ENCODE measurements around the gene TMEM123. TPM values are rescaled to one million over a fixed set of nuclear protein-coding genes. Genes with fewer than 3 reads are reported as not detected.
"Not testable (repeated sequence)": the region's sequence is repeated elsewhere in the genome, so short reads cannot be mapped to it uniquely, and the experiment has no call there.

Gene TMEM123
- polyA plus RNA-seq, 4 donors: 5.1 to 130 (median 37.9) TPM

- FAIRE-seq (no peak), DNase-seq (no peak)
- Histone ChIP-seq H3K27ac (ENCODE audit: low read depth in 1 of 3, low read length in 2 of 3) (no peak overlapping the region), H3K9me3 (ENCODE audit: control insufficient read depth in 2 of 2, insufficient read depth in 1 of 2, low read depth in 1 of 2, low read length in 1 of 2) (no peaks in the 10 kb centered on the region), H3K4me1 (ENCODE audit: control insufficient read depth in 3 of 3, insufficient read depth in 2 of 3, low read depth in 1 of 3, low read length in 2 of 3) (peaks cover 0 to 21% (median 0%) of the 10 kb centered on the region in 3 donors), H3K27me3 (ENCODE audit: control insufficient read depth in 3 of 3, insufficient read depth in 3 of 3, low read length in 3 of 3) (no peaks in the 10 kb centered on the region), H3K4me3 (ENCODE audit: low read depth in 1 of 3, low read length in 3 of 3) (no peak overlapping the region), H3K36me3 (ENCODE audit: control insufficient read depth in 3 of 3, insufficient read depth in 2 of 3, low read depth in 1 of 3, low read length in 3 of 3) (peaks cover 0 to 14% (median 13%) of the 10 kb centered on the region in 3 donors)
- 89 to 96% (median 91%) methylated on average over 3 of the region's 3 CpGs for WGBS, 3 donors
These were observed 70.2 kb downstream of the TMEM123 start for GRCh38 chr11:102382384-102382783.

GRCh38 chr11:102378818-102379217, 73.7 kb downstream of the TMEM123 start:
- Histone ChIP-seq H3K36me3 (ENCODE audit: control insufficient read depth in 3 of 3, insufficient read depth in 2 of 3, low read depth in 1 of 3, low read length in 3 of 3) (peaks cover 0 to 14% (median 14%) of the 10 kb centered on the region in 3 donors), H3K4me1 (ENCODE audit: control insufficient read depth in 3 of 3, insufficient read depth in 2 of 3, low read depth in 1 of 3, low read length in 2 of 3) (no peaks in the 10 kb centered on the region), H3K27me3 (ENCODE audit: control insufficient read depth in 3 of 3, insufficient read depth in 3 of 3, low read length in 3 of 3) (no peaks in the 10 kb centered on the region), H3K9me3 (ENCODE audit: control insufficient read depth in 2 of 2, insufficient read depth in 1 of 2, low read depth in 1 of 2, low read length in 1 of 2) (no peaks in the 10 kb centered on the region), H3K27ac (ENCODE audit: low read depth in 1 of 3, low read length in 2 of 3) (no peak overlapping the region), H3K4me3 (ENCODE audit: low read depth in 1 of 3, low read length in 3 of 3) (no peak overlapping the region)
- DNase-seq (no peak), FAIRE-seq (no peak)

- Histone ChIP-seq H3K27me3 (ENCODE audit: control insufficient read depth in 3 of 3, insufficient read depth in 3 of 3, low read length in 3 of 3) (no peaks in the 10 kb centered on the region), H3K4me3 (ENCODE audit: low read depth in 1 of 3, low read length in 3 of 3) (no peak overlapping the region), H3K36me3 (ENCODE audit: control insufficient read depth in 3 of 3, insufficient read depth in 2 of 3, low read depth in 1 of 3, low read length in 3 of 3) (peaks cover 0 to 14% (median 14%) of the 10 kb centered on the region in 3 donors), H3K4me1 (ENCODE audit: control insufficient read depth in 3 of 3, insufficient read depth in 2 of 3, low read depth in 1 of 3, low read length in 2 of 3) (no peaks in the 10 kb centered on the region), H3K9me3 (ENCODE audit: control insufficient read depth in 2 of 2, insufficient read depth in 1 of 2, low read depth in 1 of 2, low read length in 1 of 2) (no peaks in the 10 kb centered on the region), H3K27ac (ENCODE audit: low read depth in 1 of 3, low read length in 2 of 3) (no peak overlapping the region)
- 86 to 90% (median 88%) methylated on average over 2 of the region's 2 CpGs for WGBS, 3 donors
- DNase-seq (no peak), FAIRE-seq (no peak)
These were observed 74.7 kb downstream of the TMEM123 start for GRCh38 chr11:102377891-102378290.

GRCh38 chr11:102375720-102376399, 76.7 kb downstream of the TMEM123 start:
- H3K4me3 ChIP-seq (ENCODE audit: low read depth in 1 of 3, low read length in 3 of 3): no peak overlapping the region
- H3K9me3 ChIP-seq (ENCODE audit: control insufficient read depth in 2 of 2, insufficient read depth in 1 of 2, low read depth in 1 of 2, low read length in 1 of 2): no peaks in the 10 kb centered on the region
- H3K36me3 ChIP-seq (ENCODE audit: control insufficient read depth in 3 of 3, insufficient read depth in 2 of 3, low read depth in 1 of 3, low read length in 3 of 3): peaks cover 0 to 11% (median 10%) of the 10 kb centered on the region in 3 donors
- DNase-seq: no peak
- FAIRE-seq: no peak
- 84 to 90% (median 89%) methylated on average over 5 of the region's 5 CpGs for WGBS, 3 donors
- no peaks in the 10 kb centered on the region for H3K4me1 ChIP-seq (ENCODE audit: control insufficient read depth in 3 of 3, insufficient read depth in 2 of 3, low read depth in 1 of 3, low read length in 2 of 3)
- no peaks in the 10 kb centered on the region for H3K27me3 ChIP-seq (ENCODE audit: control insufficient read depth in 3 of 3, insufficient read depth in 3 of 3, low read length in 3 of 3)
- H3K27ac ChIP-seq (ENCODE audit: low read depth in 1 of 3, low read length in 2 of 3): no peak overlapping the region

- not testable (repeated sequence) for DNase-seq; H3K27ac ChIP-seq (ENCODE audit: low read depth in 1 of 3, low read length in 2 of 3); FAIRE-seq
These were observed 77.7 kb downstream of the TMEM123 start for GRCh38 chr11:102374633-102375424.

GRCh38 chr11:102368472-102368871, 84.1 kb downstream of the TMEM123 start:
- Histone ChIP-seq H3K4me3 (ENCODE audit: low read depth in 1 of 3, low read length in 3 of 3) (no peak overlapping the region), H3K4me1 (ENCODE audit: control insufficient read depth in 3 of 3, insufficient read depth in 2 of 3, low read depth in 1 of 3, low read length in 2 of 3) (no peaks in the 10 kb centered on the region), H3K27me3 (ENCODE audit: control insufficient read depth in 3 of 3, insufficient read depth in 3 of 3, low read length in 3 of 3) (no peaks in the 10 kb centered on the region), H3K27ac (ENCODE audit: low read depth in 1 of 3, low read length in 2 of 3) (no peak overlapping the region), H3K36me3 (ENCODE audit: control insufficient read depth in 3 of 3, insufficient read depth in 2 of 3, low read depth in 1 of 3, low read length in 3 of 3) (peaks cover 7 to 19% (median 12%) of the 10 kb centered on the region in 3 donors), H3K9me3 (ENCODE audit: control insufficient read depth in 2 of 2, insufficient read depth in 1 of 2, low read depth in 1 of 2, low read length in 1 of 2) (no peaks in the 10 kb centered on the region)
- WGBS, 3 donors: 84 to 88% (median 84%) methylated on average over 3 of the region's 3 CpGs
- no peak for FAIRE-seq
- no peak for DNase-seq

More at GRCh38 chr11:102374633-102375424, 77.7 kb downstream of the TMEM123 start:
- not testable (repeated sequence) for H3K4me1 ChIP-seq (ENCODE audit: control insufficient read depth in 3 of 3, insufficient read depth in 2 of 3, low read depth in 1 of 3, low read length in 2 of 3); H3K27me3 ChIP-seq (ENCODE audit: control insufficient read depth in 3 of 3, insufficient read depth in 3 of 3, low read length in 3 of 3); H3K4me3 ChIP-seq (ENCODE audit: low read depth in 1 of 3, low read length in 3 of 3); H3K9me3 ChIP-seq (ENCODE audit: control insufficient read depth in 2 of 2, insufficient read depth in 1 of 2, low read depth in 1 of 2, low read length in 1 of 2); H3K36me3 ChIP-seq (ENCODE audit: control insufficient read depth in 3 of 3, insufficient read depth in 2 of 3, low read depth in 1 of 3, low read length in 3 of 3)
- 77 to 90% (median 82%) methylated on average over 28 to 31 of the region's 31 CpGs for WGBS, 3 donors

- WGBS, 3 donors: 43 to 62% (median 49%) methylated on average over 6 of the region's 6 CpGs
- Histone ChIP-seq H3K9me3 (ENCODE audit: control insufficient read depth in 2 of 2, insufficient read depth in 1 of 2, low read depth in 1 of 2, low read length in 1 of 2) (no peaks in the 10 kb centered on the region), H3K4me3 (ENCODE audit: low read depth in 1 of 3, low read length in 3 of 3) (no peak overlapping the region), H3K27me3 (ENCODE audit: control insufficient read depth in 3 of 3, insufficient read depth in 3 of 3, low read length in 3 of 3) (no peaks in the 10 kb centered on the region), H3K36me3 (ENCODE audit: control insufficient read depth in 3 of 3, insufficient read depth in 2 of 3, low read depth in 1 of 3, low read length in 3 of 3) (peaks cover 7 to 19% (median 12%) of the 10 kb centered on the region in 3 donors), H3K4me1 (ENCODE audit: control insufficient read depth in 3 of 3, insufficient read depth in 2 of 3, low read depth in 1 of 3, low read length in 2 of 3) (no peaks in the 10 kb centered on the region), H3K27ac (ENCODE audit: low read depth in 1 of 3, low read length in 2 of 3) (no peak overlapping the region)
- FAIRE-seq (no peak), DNase-seq (no peak)
These were observed 85.2 kb downstream of the TMEM123 start for GRCh38 chr11:102367364-102367763.

- Histone ChIP-seq H3K27me3 (ENCODE audit: control insufficient read depth in 3 of 3, insufficient read depth in 3 of 3, low read length in 3 of 3) (no peaks in the 10 kb centered on the region), H3K36me3 (ENCODE audit: control insufficient read depth in 3 of 3, insufficient read depth in 2 of 3, low read depth in 1 of 3, low read length in 3 of 3) (peaks cover 14 to 25% (median 24%) of the 10 kb centered on the region in 3 donors), H3K4me1 (ENCODE audit: control insufficient read depth in 3 of 3, insufficient read depth in 2 of 3, low read depth in 1 of 3, low read length in 2 of 3) (peaks cover 0 to 4% (median 0%) of the 10 kb centered on the region in 3 donors), H3K9me3 (ENCODE audit: control insufficient read depth in 2 of 2, insufficient read depth in 1 of 2, low read depth in 1 of 2, low read length in 1 of 2) (peaks cover 0 to 3% of the 10 kb centered on the region in 2 donors), H3K4me3 (ENCODE audit: low read depth in 1 of 3, low read length in 3 of 3) (no peak overlapping the region), H3K27ac (ENCODE audit: low read depth in 1 of 3, low read length in 2 of 3) (no peak overlapping the region)
- WGBS, 3 donors: 86 to 95% (median 94%) methylated on average over 1 of the region's 1 CpG
- no peak for DNase-seq
- FAIRE-seq: no peak
These were observed 87.6 kb downstream of the TMEM123 start for GRCh38 chr11:102364991-102365390.
